ENCODE data around the gene FMNL1.
A peak's percentile ranks its signal among the peaks of the same experiment; 100 is the strongest.

FMNL1 gene

DNA sequence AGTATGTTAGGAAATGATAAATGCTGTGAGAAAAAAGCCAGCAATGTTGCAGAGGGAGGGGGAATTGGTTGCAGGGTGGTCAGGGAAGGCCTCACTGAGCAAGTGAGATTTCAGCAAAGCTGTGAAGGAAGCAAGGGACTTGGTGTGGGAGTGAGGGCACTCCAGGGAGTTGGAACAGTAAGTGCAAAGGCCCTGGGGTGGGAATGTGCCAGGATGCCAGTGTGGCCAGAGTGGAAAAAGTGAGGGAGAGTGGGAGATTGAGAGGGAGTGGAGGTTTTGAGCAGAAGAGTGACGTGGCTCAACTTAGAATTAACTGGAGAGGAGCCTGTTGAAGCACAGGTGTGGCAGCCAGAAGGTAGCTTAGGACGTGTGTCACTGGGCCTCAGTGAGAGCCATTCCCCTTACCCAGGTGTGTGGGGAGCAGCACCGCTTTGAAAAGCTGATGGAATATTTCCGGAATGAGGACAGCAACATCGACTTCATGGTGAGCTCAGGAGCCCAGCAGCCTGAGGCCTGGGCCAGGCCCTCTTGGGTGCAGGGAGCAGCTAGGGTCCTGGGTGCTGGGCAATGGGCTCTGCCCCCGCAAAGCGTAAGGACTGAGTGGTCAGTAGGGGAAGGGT, 16.6 kb downstream of the FMNL1 start:
- TF ChIP-seq, protein P1, sequence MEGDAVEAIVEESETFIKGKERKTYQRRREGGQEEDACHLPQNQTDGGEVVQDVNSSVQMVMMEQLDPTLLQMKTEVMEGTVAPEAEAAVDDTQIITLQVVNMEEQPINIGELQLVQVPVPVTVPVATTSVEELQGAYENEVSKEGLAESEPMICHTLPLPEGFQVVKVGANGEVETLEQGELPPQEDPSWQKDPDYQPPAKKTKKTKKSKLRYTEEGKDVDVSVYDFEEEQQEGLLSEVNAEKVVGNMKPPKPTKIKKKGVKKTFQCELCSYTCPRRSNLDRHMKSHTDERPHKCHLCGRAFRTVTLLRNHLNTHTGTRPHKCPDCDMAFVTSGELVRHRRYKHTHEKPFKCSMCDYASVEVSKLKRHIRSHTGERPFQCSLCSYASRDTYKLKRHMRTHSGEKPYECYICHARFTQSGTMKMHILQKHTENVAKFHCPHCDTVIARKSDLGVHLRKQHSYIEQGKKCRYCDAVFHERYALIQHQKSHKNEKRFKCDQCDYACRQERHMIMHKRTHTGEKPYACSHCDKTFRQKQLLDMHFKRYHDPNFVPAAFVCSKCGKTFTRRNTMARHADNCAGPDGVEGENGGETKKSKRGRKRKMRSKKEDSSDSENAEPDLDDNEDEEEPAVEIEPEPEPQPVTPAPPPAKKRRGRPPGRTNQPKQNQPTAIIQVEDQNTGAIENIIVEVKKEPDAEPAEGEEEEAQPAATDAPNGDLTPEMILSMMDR (conservative IDR thresholded peaks at IDR 0.05) = no peak
- no peak overlapping the region for H3K27ac ChIP-seq

DNA sequence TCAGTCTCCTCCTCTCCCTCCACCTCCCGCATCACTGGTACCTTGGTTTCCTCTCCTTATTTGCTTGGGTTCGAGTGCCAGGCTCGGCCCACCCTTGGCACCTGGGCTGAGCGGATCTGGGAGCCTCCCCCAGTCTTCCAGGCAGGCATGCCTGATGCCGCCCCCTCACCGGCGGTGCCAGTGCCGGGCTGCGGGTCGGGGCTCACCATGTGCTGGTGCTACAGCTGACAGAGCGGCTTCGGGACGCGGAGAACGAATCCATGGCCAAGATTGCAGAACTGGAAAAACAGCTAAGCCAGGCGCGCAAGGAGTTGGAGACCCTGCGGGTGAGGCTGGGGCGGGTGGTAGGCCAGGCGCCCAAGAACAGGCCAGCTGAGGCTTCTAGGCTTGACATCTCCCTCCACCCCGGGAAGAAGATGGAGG, 19.2 kb downstream of the FMNL1 start:
- peak overlapping the region; percentile 88 for H3K27ac ChIP-seq
- TF ChIP-seq, protein P1 (conservative IDR thresholded peaks at IDR 0.05) = no peak

DNA sequence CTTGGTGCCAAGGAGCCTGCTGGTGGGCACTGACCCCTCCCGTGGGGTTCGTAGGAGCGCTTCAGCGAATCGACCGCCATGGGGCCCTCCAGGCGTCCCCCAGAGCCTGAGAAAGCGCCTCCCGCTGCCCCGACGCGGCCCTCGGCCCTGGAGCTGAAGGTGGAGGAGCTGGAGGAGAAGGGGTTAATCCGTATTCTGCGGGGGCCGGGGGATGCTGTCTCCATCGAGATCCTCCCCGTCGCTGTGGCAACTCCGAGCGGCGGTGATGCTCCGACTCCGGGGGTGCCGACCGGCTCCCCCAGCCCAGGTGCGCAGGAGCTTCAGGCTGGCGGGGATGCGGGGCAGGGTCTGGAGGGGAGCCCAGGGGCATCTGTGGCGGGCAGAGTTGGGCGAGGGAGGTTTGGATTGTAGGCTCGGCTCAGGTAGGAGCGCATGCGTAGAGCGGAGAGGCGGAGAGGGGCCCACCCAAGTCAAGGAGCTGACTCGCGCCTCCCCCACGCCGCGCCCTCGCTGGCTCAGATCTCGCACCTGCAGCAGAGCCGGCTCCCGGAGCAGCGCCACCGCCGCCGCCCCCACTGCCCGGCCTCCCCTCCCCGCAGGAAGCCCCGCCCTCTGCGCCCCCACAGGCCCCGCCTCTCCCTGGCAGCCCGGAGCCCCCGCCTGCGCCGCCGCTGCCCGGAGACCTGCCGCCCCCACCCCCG, 19.8 kb downstream of the FMNL1 start:
- H3K27ac ChIP-seq = peak overlapping the region; percentile 88
- TF ChIP-seq, protein P1 (conservative IDR thresholded peaks at IDR 0.05) = no peak

DNA sequence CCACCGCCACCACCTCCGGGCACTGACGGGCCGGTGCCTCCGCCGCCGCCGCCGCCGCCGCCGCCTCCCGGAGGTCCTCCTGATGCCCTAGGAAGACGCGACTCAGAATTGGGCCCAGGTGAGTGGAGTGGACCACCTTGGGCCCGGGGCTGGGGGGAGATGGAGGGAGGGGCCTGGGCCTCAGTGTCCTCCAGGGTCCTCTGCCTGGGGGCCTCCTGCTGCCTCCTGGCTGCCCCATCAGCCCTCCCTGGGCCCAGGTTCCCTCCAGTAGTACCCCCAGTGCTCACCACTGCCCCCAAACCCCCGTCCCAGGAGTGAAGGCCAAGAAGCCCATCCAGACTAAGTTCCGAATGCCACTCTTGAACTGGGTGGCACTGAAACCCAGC, 20.3 kb downstream of the FMNL1 start:
- H3K27ac ChIP-seq = peak overlapping the region; percentile 88
- TF ChIP-seq, protein P1 (conservative IDR thresholded peaks at IDR 0.05) = no peak

DNA sequence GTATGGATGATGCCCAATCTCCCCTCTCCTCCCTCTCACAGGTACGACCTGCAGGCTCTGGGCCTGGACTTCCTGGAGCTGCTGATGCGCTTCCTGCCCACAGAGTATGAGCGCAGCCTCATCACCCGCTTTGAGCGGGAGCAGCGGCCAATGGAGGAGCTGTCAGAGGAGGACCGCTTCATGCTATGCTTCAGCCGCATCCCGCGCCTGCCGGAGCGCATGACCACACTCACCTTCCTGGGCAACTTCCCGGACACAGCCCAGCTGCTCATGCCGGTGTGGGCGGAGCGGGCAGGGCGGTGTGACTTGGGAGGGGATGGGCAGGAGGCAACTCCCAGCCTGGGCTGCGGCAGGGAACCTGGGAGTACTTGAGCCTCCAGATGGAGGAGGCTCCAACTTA, 22.1 kb downstream of the FMNL1 start:
- TF ChIP-seq, protein P1 (conservative IDR thresholded peaks at IDR 0.05) = no peak

DNA sequence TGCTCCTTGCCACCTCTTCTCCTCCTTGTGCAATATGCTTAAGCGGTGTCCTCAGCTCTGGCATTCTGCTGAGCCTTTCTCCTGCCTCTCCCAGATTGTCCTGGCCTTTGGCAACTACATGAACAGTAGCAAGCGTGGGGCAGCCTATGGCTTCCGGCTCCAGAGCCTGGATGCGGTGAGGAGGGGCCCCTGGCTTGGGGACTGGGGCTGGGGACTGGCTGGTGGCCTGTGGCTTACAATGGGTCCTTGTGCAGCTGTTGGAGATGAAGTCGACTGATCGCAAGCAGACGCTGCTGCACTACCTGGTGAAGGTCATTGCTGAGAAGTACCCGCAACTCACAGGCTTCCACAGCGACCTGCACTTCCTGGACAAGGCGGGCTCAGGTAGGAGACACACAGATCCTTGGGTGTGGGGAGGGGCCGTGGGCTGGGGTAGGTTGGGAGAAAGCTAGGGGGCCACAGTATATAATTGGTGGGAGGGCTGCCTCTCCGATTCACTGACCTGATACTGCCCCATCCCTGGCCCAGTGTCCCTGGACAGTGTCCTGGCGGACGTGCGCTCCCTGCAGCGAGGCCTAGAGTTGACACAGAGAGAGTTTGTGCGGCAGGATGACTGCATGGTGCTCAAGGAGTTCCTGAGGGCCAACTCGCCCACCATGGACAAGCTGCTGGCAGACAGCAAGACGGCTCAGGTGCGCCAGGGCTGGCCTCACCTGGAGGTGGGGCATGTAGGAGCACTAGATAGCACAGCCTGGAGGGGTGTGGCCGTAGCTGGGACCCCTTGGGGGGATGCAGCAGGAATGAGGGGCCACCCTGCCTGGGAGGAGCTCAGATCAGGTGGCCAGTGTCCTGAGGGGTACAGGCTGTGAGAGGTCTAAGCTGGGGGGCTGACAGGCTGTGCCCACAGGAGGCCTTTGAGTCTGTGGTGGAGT, 23.3 kb downstream of the FMNL1 start:
- TF ChIP-seq, protein P1 (conservative IDR thresholded peaks at IDR 0.05) = no peak
- H3K27ac ChIP-seq = no peak overlapping the region

More for the DNA sequence above, 22.1 kb downstream of the FMNL1 start:
- H3K27ac ChIP-seq = peak overlapping the region; percentile 88; the same call in 1 of the 2 replicates

DNA sequence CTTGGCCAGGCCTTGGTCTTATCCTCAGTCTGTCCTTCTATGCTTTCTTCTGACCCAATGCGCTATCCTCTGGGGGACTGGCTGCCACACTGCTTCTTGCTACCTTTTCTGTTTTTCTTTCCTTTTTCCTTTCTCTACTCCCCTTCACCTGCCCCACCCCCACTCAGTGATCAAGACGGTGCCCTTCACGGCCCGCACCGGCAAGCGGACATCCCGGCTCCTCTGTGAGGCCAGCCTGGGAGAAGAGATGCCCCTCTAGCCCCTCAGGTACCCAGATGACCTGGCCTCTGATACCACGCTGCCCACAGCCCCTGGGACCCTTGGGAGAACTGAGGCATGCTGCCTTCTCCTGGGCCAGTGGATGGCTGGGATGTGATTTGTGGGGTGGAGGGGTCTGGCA, 24.7 kb downstream of the FMNL1 start:
- H3K27ac ChIP-seq = peak overlapping the region; percentile 95
- TF ChIP-seq, protein P1 (conservative IDR thresholded peaks at IDR 0.05) = no peak
